ENCODE data around the gene RASGRF2.

GRCh38 chr5:81166430-81166829, 206.3 kb downstream of the RASGRF2 start:
- TF ChIP-seq CTCF (IDR thresholded peaks at IDR 0.05) = no peak
- TF ChIP-seq POLR2A (IDR thresholded peaks at IDR 0.05) = no peak

Measured in suprapubic skin (tissue), 3 donors.